HepG2 (cell line): ENCODE data around the gene PIP4K2C. TPM values are rescaled to one million over a fixed set of nuclear protein-coding genes. Genes with fewer than 3 reads are reported as not detected.

Experiments used
- CEBPG ChIP-seq: IDR thresholded peaks from 2 replicates; pipeline ENCODE4 v1.6.1; 2016
- MEIS2 ChIP-seq: sonication (generic); formaldehyde crosslinking; IDR thresholded peaks from 2 replicates; pipeline ENCODE4 v1.9.0; 2021; ENCODE audit warnings: mild to moderate bottlenecking, missing genetic modification reagents
- NFYC ChIP-seq: IDR thresholded peaks from 2 replicates; pipeline ENCODE4 v1.6.1; 2016; ENCODE audit warnings: missing genetic modification reagents, missing compliant biosample characterization
- PHF21A ChIP-seq: sonication (generic); formaldehyde crosslinking; IDR thresholded peaks from 2 replicates; pipeline ENCODE4 v1.5.0; 2020; ENCODE audit warnings: mild to moderate bottlenecking, missing genetic modification reagents
- STAG1 ChIP-seq: sonication (generic); formaldehyde crosslinking; IDR thresholded peaks from 2 replicates; pipeline ENCODE4 v1.4.0; 2020; ENCODE audit warnings: missing genetic modification reagents
- XRCC5 ChIP-seq: fragments of 200-400 bp; formaldehyde crosslinking; optimal IDR thresholded peaks from 2 replicates; pipeline ENCODE3; 2017; ENCODE audit warnings: mild to moderate bottlenecking, low read length
- YEATS4 ChIP-seq: sonication (generic); formaldehyde crosslinking; IDR thresholded peaks from 2 replicates; pipeline ENCODE4 v1.4.0; 2020; ENCODE audit warnings: missing genetic modification reagents, borderline replicate concordance
- ZNF232 ChIP-seq: sonication (generic); formaldehyde crosslinking; IDR thresholded peaks from 2 replicates; pipeline ENCODE4 v1.4.0; 2020; ENCODE audit warnings: missing genetic modification reagents, borderline replicate concordance
- ZNF292 ChIP-seq: sonication (generic); formaldehyde crosslinking; IDR thresholded peaks from 2 replicates; pipeline ENCODE4 v1.8.1; 2022; ENCODE audit warnings: mild to moderate bottlenecking, low read depth, missing genetic modification reagents, borderline replicate concordance
- ZNF549 ChIP-seq: sonication (generic); formaldehyde crosslinking; IDR thresholded peaks from 2 replicates; pipeline ENCODE4 v1.5.0; 2020; ENCODE audit warnings: missing genetic modification reagents
- ZNF598 ChIP-seq: sonication (generic); formaldehyde crosslinking; IDR thresholded peaks from 2 replicates; pipeline ENCODE4 v1.5.1; 2020; ENCODE audit warnings: mild to moderate bottlenecking, missing genetic modification reagents, borderline replicate concordance
- ZSCAN9 ChIP-seq: IDR thresholded peaks from 2 replicates; pipeline ENCODE4 v1.6.1; 2016; ENCODE audit warnings: borderline replicate concordance
- polyA plus RNA-seq, 8 experiments: library from polyadenylated mRNA; depleted of rRNA in 3 of 8; stranded (reverse) in 7 of 8; unstranded in 1 of 8; fragments of >200 nt; fragmentation: Illumina TruSeq in 4 of 8; extraction: Trizol in 4 of 8; gene quantifications; 2 replicates each; pipeline versions ENCODE4 v1.2.1 to v1.2.3, GENCODE V29; 2011 to 2016; ENCODE audit warnings: low read depth in 4 of 8, missing spikeins in 1 of 8, mixed read lengths in 1 of 8; ENCODE audit not compliant: insufficient read depth in 1 of 8
- total RNA-seq, 5 experiments: library from RNA; depleted of rRNA; stranded (reverse); fragments of >200 nt; fragmentation: Illumina TruSeq; extraction: Trizol; gene quantifications; 2 replicates each; pipeline ENCODE4 v1.2.3, GENCODE V29; 2016; ENCODE audit warnings: low read depth in 1 of 5
- TF ChIP-seq, protein P1 (sequence below): sonication (generic); formaldehyde crosslinking; IDR thresholded peaks from 2 replicates; pipeline ENCODE4 v1.4.0; 2020; ENCODE audit warnings: missing genetic modification reagents
- TF ChIP-seq, protein P2 (sequence below): sonication (generic); formaldehyde crosslinking; IDR thresholded peaks from 2 replicates; pipeline ENCODE4 v1.8.0; 2022; ENCODE audit warnings: mild to moderate bottlenecking, missing genetic modification reagents
- TF ChIP-seq, protein P3 (sequence below): sonication (generic); formaldehyde crosslinking; IDR thresholded peaks from 2 replicates; pipeline ENCODE4 v1.4.0; 2020; ENCODE audit warnings: low read depth, missing genetic modification reagents
- TF ChIP-seq, protein P4 (sequence below): sonication (generic); formaldehyde crosslinking; IDR thresholded peaks from 2 replicates; pipeline ENCODE4 v1.4.0; 2020; ENCODE audit warnings: missing genetic modification reagents, mild to moderate bottlenecking, borderline replicate concordance

PIP4K2C gene
- total and polyA plus RNA-seq, 2 of the 13 experiments (the other 11 are each of a cell fraction or from before 2014, with no cell fraction given): 23.3 to 26.4 TPM

DNA sequence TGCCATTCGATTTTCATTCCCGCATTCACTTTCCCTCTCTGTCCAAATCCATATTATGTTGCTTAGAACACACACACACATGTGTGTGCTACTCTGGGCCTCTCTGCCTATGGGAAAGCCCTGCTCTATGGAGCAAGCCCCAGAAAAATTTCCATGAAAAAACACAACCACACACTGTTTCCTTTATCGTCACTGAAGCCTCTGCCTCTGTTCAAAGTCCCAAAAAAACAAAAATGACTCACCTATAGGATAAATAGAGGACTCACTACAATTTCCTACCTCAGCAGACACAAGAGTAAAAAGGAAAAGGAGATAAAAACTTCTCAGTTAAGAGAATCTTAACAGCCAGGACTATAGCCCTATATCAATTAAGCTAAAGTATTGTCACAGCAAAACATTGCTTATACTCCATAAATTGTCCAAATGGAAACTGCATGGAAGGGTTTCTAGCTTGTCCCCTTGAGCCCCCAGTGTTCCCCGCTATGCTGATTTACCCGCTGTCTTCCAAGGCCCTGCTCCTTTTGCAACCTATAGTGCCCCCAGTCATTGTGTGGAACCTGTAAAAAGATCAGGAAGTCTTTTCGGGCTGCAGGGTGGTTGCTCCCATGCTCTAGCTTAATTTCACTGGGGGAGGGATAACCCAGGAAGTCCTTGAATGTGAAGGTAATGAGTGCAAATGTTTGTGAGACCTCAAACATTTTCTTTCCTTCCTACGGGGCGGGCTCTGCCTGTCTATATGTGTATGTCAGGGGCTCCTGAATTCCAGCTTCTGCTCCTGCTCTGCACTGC lies 11.1 kb upstream of the PIP4K2C start (continued):
- TF ChIP-seq YEATS4 (CRISPR knock-in tag) (peak; percentile 7; the same call in 1 of the 2 replicates), ZNF292 (no peak), ZNF232 (peak; percentile 53; the same call in 1 of the 2 replicates), NFYC (CRISPR knock-in tag) (peak; percentile 1; the same call in 1 of the 2 replicates), STAG1 (no peak), ZNF549 (CRISPR knock-in tag) (no peak), ZNF598 (0 out of 2 replicates have a peak, but pooled peaks have one; percentile 16), XRCC5 (peak; percentile 47), CEBPG (CRISPR knock-in tag) (peak; percentile 56), ZSCAN9 (CRISPR knock-in tag) (0 out of 2 replicates have a peak, but pooled peaks have one; percentile 40), PHF21A (peak; percentile 76), MEIS2 (CRISPR knock-in tag) (0 out of 2 replicates have a peak, but pooled peaks have one; percentile 35)
- TF ChIP-seq, protein P1, sequence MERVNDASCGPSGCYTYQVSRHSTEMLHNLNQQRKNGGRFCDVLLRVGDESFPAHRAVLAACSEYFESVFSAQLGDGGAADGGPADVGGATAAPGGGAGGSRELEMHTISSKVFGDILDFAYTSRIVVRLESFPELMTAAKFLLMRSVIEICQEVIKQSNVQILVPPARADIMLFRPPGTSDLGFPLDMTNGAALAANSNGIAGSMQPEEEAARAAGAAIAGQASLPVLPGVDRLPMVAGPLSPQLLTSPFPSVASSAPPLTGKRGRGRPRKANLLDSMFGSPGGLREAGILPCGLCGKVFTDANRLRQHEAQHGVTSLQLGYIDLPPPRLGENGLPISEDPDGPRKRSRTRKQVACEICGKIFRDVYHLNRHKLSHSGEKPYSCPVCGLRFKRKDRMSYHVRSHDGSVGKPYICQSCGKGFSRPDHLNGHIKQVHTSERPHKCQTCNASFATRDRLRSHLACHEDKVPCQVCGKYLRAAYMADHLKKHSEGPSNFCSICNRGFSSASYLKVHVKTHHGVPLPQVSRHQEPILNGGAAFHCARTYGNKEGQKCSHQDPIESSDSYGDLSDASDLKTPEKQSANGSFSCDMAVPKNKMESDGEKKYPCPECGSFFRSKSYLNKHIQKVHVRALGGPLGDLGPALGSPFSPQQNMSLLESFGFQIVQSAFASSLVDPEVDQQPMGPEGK (CRISPR knock-in tag): peak; percentile 29; the same call in 1 of the 2 replicates
- TF ChIP-seq, protein P2, sequence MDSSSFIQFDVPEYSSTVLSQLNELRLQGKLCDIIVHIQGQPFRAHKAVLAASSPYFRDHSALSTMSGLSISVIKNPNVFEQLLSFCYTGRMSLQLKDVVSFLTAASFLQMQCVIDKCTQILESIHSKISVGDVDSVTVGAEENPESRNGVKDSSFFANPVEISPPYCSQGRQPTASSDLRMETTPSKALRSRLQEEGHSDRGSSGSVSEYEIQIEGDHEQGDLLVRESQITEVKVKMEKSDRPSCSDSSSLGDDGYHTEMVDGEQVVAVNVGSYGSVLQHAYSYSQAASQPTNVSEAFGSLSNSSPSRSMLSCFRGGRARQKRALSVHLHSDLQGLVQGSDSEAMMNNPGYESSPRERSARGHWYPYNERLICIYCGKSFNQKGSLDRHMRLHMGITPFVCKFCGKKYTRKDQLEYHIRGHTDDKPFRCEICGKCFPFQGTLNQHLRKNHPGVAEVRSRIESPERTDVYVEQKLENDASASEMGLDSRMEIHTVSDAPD (CRISPR knock-in tag): 0 out of 2 replicates have a peak, but pooled peaks have one; percentile 45
- TF ChIP-seq, protein P3, sequence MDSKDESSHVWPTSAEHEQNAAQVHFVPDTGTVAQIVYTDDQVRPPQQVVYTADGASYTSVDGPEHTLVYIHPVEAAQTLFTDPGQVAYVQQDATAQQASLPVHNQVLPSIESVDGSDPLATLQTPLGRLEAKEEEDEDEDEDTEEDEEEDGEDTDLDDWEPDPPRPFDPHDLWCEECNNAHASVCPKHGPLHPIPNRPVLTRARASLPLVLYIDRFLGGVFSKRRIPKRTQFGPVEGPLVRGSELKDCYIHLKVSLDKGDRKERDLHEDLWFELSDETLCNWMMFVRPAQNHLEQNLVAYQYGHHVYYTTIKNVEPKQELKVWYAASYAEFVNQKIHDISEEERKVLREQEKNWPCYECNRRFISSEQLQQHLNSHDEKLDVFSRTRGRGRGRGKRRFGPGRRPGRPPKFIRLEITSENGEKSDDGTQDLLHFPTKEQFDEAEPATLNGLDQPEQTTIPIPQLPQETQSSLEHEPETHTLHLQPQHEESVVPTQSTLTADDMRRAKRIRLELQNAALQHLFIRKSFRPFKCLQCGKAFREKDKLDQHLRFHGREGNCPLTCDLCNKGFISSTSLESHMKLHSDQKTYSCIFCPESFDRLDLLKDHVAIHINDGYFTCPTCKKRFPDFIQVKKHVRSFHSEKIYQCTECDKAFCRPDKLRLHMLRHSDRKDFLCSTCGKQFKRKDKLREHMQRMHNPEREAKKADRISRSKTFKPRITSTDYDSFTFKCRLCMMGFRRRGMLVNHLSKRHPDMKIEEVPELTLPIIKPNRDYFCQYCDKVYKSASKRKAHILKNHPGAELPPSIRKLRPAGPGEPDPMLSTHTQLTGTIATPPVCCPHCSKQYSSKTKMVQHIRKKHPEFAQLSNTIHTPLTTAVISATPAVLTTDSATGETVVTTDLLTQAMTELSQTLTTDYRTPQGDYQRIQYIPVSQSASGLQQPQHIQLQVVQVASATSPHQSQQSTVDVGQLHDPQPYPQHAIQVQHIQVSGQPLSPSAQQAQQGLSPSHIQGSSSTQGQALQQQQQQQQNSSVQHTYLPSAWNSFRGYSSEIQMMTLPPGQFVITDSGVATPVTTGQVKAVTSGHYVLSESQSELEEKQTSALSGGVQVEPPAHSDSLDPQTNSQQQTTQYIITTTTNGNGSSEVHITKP (CRISPR knock-in tag): peak; percentile 66; the same call in 1 of the 2 replicates
- TF ChIP-seq, protein P4, sequence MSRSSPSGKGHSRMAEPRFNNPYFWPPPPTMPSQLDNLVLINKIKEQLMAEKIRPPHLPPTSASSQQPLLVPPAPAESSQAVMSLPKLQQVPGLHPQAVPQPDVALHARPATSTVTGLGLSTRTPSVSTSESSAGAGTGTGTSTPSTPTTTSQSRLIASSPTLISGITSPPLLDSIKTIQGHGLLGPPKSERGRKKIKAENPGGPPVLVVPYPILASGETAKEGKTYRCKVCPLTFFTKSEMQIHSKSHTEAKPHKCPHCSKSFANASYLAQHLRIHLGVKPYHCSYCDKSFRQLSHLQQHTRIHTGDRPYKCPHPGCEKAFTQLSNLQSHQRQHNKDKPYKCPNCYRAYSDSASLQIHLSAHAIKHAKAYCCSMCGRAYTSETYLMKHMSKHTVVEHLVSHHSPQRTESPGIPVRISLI (CRISPR knock-in tag): peak; percentile 72; the same call in 1 of the 2 replicates
